Neural cell (in vitro differentiated cells): Measurements from ENCODE around the gene RAB27B.

Source experiments
- EZH2 ChIP-seq: fragments of 200-600, 300-800 bp; shearing (Covaris generic), sonication (generic); IDR thresholded peaks from 2 replicates; pipeline ENCODE4 v1.6.1; 2014; ENCODE audit warnings: antibody characterized with exemption, low read length, borderline replicate concordance, mild to moderate bottlenecking; ENCODE audit not compliant: insufficient read depth, poor library complexity, severe bottlenecking
- SMC3 ChIP-seq: fragments of 450-650 bp; conservative IDR thresholded peaks from 2 replicates; pipeline ENCODE4 v1.6.1; 2014; ENCODE audit warnings: antibody characterized with exemption, mild to moderate bottlenecking, moderate library complexity; ENCODE audit not compliant: poor library complexity
- TF ChIP-seq, protein P1 (sequence below): fragments of 450-650 bp; IDR thresholded peaks from 2 replicates; pipeline ENCODE4 v1.5.1; 2014; ENCODE audit warnings: antibody characterized with exemption, mild to moderate bottlenecking, moderate library complexity; ENCODE audit not compliant: poor library complexity, severe bottlenecking

GRCh38 chr18:54794823-54795222, 33.5 kb upstream of the RAB27B start:
- TF ChIP-seq, protein P1, sequence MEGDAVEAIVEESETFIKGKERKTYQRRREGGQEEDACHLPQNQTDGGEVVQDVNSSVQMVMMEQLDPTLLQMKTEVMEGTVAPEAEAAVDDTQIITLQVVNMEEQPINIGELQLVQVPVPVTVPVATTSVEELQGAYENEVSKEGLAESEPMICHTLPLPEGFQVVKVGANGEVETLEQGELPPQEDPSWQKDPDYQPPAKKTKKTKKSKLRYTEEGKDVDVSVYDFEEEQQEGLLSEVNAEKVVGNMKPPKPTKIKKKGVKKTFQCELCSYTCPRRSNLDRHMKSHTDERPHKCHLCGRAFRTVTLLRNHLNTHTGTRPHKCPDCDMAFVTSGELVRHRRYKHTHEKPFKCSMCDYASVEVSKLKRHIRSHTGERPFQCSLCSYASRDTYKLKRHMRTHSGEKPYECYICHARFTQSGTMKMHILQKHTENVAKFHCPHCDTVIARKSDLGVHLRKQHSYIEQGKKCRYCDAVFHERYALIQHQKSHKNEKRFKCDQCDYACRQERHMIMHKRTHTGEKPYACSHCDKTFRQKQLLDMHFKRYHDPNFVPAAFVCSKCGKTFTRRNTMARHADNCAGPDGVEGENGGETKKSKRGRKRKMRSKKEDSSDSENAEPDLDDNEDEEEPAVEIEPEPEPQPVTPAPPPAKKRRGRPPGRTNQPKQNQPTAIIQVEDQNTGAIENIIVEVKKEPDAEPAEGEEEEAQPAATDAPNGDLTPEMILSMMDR: no peak
- TF ChIP-seq EZH2: no peak
- no peak for TF ChIP-seq SMC3
